GM12864 (cell line): ENCODE measurements around the gene MMP3.

ENCODE experiments used
- DNase-seq: peaks from one replicate; pipeline ENCODE4 v3.0.0-alpha.2; 2011; ENCODE audit warnings: low read depth
- H3K4me3 ChIP-seq: 2 replicates; pipeline ENCODE4 v1.5.1; 2011; ENCODE audit warnings: mild to moderate bottlenecking, low read depth, low read length, control low read depth
- CTCF ChIP-seq: IDR thresholded peaks from 2 replicates; pipeline ENCODE4 v1.5.1; 2011; ENCODE audit warnings: low read depth, mild to moderate bottlenecking, moderate library complexity, low read length, control low read depth, inconsistent platforms; ENCODE audit errors: missing control alignments

MMP3 gene

DNA sequence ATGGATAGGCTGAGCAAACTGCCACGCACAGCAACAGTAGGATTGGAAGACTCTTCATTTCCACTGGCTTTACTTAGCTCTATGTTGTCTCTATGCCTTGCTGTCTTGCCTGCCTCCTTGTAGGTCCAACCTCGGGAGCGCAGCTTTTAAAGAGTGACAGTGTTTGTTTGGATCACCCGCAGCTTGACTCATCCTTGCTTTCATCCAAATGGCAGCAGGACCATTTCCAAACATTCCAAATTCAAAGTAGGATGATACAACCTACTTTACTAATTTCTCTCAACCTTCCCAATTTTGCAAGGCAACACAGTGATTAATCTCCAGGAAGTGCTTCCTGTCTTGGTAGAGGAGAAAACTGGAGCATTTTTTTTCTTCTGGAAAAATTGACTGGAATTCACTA lies at the start of gene MMP3:
TSS of gene MMP3 (minus strand) at position 121 of the 400 bp plus-strand sequence. CDS start at position 58, 63 bp downstream.
- TF ChIP-seq CTCF: no peak
- H3K4me3 ChIP-seq: no peak within 1 kb of the TSS
- no peak for DNase-seq

GRCh38 chr11:102891736-102892135 lies 48.3 kb upstream of the MMP3 start:
- DNase-seq: no peak
- no peak overlapping the region for H3K4me3 ChIP-seq
- TF ChIP-seq CTCF: no peak

GRCh38 chr11:102886999-102887398 lies 43.6 kb upstream of the MMP3 start:
- DNase-seq: no peak

DNA sequence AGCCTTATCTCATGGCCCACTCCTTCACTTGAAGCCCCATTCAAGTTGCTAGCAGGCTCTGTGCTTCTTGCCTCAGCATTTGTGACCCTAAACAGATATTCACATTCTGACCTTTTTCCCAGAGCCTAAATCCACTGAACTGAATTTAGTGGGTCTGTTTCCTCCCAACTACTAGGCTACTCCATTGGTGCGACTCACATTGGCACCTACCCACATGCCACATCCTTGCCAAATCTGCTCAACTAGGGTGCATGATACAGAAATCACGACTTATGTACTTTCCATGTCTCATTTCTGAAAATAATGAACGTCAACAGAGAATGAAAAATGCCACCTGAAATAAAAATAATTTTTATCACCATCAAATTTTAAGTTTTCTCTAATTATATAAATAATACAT lies 39.7 kb upstream of the MMP3 start:
- TF ChIP-seq CTCF: no peak
- no peak for DNase-seq
- H3K4me3 ChIP-seq: no peak overlapping the region

More at GRCh38 chr11:102886999-102887398, 43.6 kb upstream of the MMP3 start:
- H3K4me3 ChIP-seq: no peak overlapping the region
- no peak for TF ChIP-seq CTCF

DNA sequence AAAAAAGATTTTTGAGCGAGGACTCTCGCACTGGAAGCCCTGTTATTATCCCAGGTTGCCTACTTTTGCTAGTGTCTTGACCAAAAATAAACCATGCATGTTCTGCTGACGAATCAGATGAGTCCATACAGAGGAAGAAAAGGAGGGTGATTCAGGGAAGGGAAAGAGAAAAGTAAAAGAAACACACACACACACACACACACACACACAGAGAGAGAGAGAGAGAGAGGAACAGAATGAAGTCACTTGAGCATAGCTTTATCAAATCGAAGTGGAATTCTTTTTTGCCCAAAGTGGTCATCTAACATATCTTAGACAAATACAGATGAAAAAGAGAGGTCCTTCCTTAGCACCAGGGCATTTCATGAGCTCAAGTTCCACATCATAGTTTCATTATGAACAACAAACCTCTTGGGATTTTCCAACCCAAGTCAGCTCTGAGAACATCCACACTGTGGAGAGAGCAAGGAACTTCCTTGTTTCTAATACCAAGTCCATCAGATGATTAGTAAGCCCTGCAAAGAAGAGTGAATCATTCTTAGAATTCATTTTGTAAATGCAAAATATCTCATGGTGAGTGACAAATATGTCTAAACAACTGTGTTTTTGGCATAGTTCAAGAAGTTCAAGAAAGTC lies 39.1 kb upstream of the MMP3 start:
- DNase-seq: peak; percentile 12
- no peak for TF ChIP-seq CTCF
- H3K4me3 ChIP-seq: no peak overlapping the region

- no peak overlapping the region for H3K4me3 ChIP-seq
- DNase-seq: no peak
- no peak for TF ChIP-seq CTCF
Measured at GRCh38 chr11:102879801-102880200, 36.4 kb upstream of the MMP3 start.

GRCh38 chr11:102878595-102878994 lies 35.2 kb upstream of the MMP3 start:
- no peak overlapping the region for H3K4me3 ChIP-seq
- TF ChIP-seq CTCF: no peak
- no peak for DNase-seq
